ENCODE data around the gene MYT1.

The MYT1 gene

GRCh38 chr20:64245746-64246595 is 81.7 kb downstream of the MYT1 start:
- no peak for DNase-seq (ENCODE audit: low read depth)

GRCh38 chr20:64246616-64247306 is 82.5 kb downstream of the MYT1 start:
- DNase-seq (ENCODE audit: low read depth), result no peak

GRCh38 chr20:64247307-64247618 is 83.0 kb downstream of the MYT1 start:
- DNase-seq (ENCODE audit: low read depth), result no peak

GRCh38 chr20:64247970-64248841 is 84.0 kb downstream of the MYT1 start:
- no peak for DNase-seq (ENCODE audit: low read depth)

- no peak for DNase-seq (ENCODE audit: low read depth)
These were observed 85.8 kb downstream of the MYT1 start for GRCh38 chr20:64250027-64250426.

GRCh38 chr20:64253000-64253383 is 88.7 kb downstream of the MYT1 start:
- no peak for DNase-seq (ENCODE audit: low read depth)

GRCh38 chr20:64253443-64253842 is 89.2 kb downstream of the MYT1 start:
- DNase-seq (ENCODE audit: low read depth), result no peak

- DNase-seq (ENCODE audit: low read depth), result no peak
These were observed 89.9 kb downstream of the MYT1 start for GRCh38 chr20:64254156-64254555.

- no peak for DNase-seq (ENCODE audit: low read depth)
These were observed 90.5 kb downstream of the MYT1 start for GRCh38 chr20:64254571-64255360.

GRCh38 chr20:64255361-64256281 is 91.4 kb downstream of the MYT1 start, which contains the start of gene PCMTD2:
TSS of gene PCMTD2 (plus strand) at chr20:64255748. CDS start at chr20:64259966, 4,218 bp downstream.
- DNase-seq (ENCODE audit: low read depth), result peak; percentile 53

GRCh38 chr20:64256282-64256935 is 92.2 kb downstream of the MYT1 start:
- no peak for DNase-seq (ENCODE audit: low read depth)

- no peak for DNase-seq (ENCODE audit: low read depth)
These were observed 93.0 kb downstream of the MYT1 start for GRCh38 chr20:64257107-64257757.

GRCh38 chr20:64258071-64258823 is 94.0 kb downstream of the MYT1 start:
- no peak for DNase-seq (ENCODE audit: low read depth)

- no peak for DNase-seq (ENCODE audit: low read depth)
These were observed 96.0 kb downstream of the MYT1 start for GRCh38 chr20:64260239-64260638.

GRCh38 chr20:64261138-64261537 is 96.9 kb downstream of the MYT1 start:
- DNase-seq (ENCODE audit: low read depth), result no peak

- no peak for DNase-seq (ENCODE audit: low read depth)
These were observed 99.8 kb downstream of the MYT1 start for GRCh38 chr20:64264091-64264490.

- no peak for DNase-seq (ENCODE audit: low read depth)
These were observed 100.9 kb downstream of the MYT1 start for GRCh38 chr20:64265201-64265600.

GRCh38 chr20:64266988-64267387 is 102.7 kb downstream of the MYT1 start:
- DNase-seq (ENCODE audit: low read depth), result no peak

GRCh38 chr20:64268174-64268573 is 103.9 kb downstream of the MYT1 start:
- DNase-seq (ENCODE audit: low read depth), result no peak

Data from stromal cell of bone marrow (primary cell).